Effector CD4-positive, alpha-beta T cell (primary cell): ENCODE measurements around the gene ARHGAP30.

Experiments
- DNase-seq: peaks from one replicate; pipeline ENCODE4 v3.0.0-alpha.2; 2020

ARHGAP30 gene

DNA sequence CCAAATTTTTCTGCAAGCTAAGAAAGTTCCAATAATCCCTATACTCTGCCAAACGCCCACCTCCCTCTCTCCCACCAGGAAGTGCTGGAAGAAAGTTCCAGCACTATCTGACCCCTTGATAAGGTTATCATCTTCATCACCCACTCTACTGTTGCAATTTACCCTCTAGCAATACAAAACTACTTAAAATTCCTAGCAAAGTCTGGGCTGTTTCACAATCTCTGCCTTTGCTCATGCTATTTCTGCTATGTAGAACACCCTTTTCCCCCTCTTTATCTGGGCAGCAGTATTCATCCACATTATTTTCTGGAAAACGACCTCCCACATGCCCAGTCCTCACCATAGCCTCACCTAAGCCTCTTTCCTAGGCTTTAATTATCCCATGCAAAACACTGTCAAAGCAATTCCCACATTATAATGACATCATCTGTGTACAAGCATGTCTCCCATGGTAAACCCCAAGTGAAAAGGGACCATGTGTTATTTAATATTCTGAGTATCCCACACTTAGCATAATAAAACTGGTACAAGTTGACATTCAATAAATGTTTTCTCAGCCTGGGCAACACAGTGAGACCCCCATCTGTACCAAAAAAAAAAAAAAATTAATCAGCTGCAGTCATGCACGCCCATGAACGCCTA lies 60.7 kb downstream of the ARHGAP30 start:
- DNase-seq: no peak

DNA sequence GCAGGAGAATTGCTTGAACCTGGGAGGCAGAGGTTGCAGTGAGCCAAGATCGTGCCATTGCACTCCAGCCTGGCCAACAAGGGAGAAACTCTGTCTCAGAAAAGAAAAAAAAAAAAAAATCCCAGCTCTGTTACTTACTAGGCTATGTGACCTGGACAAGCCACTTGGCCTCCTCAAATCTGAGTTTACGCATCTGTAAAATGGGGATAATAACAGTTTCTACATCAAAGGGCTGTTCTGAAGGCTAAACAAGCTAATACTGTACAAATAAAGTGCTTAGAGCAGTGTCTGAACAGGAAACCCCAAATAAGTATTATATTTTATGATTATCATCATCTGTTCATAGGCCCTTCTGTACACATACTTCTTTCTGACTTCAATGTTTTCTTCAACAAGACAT lies 62.3 kb downstream of the ARHGAP30 start:
- no peak for DNase-seq

DNA sequence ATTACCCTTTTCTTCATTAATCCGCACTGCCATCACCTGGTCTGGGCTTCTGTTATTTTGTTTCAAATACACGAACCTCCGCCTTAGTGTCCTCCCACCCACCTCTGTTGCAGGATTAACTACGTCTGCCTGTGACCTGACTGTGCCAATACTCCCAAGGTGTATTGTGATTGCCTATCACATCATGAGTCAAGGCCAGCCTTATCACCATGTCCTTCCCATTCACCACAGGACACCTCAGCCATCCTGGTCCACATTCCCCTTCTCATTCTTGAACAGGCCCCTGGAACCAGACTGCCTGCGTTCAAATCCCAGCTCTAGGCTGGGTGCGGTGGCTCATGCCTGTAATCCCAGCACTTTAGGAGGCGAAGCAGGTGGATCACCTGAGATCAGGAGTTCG lies 63.1 kb downstream of the ARHGAP30 start:
- no peak for DNase-seq

DNA sequence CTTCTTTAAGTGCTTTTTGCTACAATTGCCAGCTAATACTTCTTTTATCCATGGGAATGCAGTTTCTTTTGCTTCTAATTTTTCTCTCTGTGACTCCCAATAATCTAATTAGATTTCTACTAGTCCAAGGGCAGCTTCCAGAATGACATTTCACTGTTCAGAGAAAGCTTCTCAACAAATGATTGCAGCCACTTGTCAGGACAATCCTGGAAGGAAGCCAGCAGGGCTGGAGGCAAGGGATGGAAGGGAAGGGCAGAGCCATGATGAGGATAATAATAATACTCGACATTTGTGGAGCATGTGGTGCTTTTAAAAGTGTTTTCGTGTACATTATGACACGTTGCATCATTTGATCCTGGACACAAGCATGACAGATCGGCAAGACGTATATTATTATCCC lies 68.2 kb downstream of the ARHGAP30 start:
- no peak for DNase-seq

DNA sequence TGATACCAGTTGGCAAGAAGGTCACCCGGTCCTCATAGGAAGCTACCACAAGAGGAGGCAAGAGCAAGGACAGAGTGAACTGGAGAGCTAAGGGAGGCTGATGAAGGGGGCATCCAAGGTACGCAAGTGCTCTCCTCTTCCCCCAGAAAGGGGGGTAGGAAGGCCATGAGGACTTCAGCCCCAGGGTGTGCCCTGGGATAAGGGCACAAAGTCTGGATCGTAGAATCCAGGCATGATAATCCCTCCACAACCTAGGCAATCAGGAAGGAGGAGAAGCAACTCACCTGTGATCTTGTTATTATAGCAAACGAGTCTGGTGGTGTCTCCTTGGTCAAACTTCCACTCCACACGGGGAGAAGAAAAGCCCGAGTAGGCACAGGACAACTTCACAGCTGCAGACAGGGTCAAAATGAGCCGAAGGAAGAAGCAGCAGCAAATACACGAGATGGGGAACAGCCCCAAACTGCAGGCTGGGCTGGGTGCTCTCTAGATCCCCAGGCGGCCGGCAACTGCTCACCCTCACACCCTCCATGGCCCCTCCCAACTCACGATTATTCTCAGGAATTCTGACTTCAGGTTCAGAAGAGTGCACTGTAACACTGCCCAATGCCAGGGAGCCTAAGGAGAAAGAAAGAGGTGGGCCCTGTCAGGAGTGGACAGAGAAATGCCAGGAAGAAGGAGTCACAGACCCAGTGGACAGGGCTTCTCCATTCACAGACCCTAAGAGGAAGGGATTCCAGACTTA lies 68.8 kb downstream of the ARHGAP30 start:
- DNase-seq: no peak

DNA sequence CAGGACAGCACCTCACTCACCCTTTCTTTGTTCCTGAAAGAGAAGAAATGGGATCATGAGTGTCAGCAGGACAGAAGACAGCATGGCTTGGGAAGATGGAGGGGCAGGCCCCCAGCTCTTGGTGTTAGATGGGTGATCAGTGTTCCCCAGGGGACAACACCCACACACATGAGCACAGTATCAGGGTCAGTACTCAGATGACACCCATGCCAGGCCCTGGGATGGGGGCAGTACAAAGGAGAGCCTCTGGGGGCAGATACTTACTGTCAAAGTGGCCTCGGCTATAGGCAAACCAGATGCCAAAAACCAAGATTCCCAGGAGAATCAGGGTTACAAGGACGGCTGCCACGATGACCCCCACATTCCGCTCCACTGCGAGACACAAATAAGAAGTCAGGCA lies 70.3 kb downstream of the ARHGAP30 start:
- no peak for DNase-seq

DNA sequence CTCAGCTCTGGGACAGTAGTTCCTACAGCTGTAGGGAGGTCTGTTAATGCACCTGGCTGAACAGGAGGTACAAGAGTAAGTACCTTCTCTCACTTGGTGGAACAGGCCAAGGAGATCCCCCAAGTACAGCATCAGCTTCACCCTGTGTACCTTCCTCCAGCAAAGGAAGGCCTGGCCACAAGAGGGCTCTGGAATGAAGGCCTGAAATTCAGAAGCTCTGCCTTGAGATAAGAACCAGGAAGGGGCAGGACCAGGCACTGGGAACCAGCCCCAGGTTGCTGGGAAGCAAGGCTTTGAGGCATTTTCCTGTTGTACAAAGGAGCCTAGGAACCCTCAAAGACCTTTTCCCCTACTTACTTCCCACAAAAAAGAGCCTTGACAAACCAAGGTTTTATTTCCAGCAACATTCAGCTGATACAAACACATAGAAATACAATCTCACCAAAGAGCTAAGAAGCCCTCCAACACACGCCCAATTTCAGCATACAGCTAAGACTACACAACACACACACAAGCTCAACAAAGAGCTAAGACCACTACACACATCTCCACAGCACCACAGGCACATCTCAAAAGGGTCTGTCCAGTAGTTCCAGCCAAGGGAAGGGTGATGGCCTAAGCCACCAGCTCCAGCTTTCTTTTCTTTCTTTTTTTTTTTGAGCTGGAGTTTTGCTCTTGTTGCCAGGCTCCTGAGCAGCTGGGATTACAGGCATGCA lies 72.2 kb downstream of the ARHGAP30 start:
- peak; percentile 23 for DNase-seq
